NCI-H2171 (cell line): ENCODE measurements around the gene MACROH2A1.

Experiments used
- DNase-seq: peaks from one replicate; lab custom pipeline; 2025; lab: John Stamatoyannopoulos, UW

The MACROH2A1 gene

DNA sequence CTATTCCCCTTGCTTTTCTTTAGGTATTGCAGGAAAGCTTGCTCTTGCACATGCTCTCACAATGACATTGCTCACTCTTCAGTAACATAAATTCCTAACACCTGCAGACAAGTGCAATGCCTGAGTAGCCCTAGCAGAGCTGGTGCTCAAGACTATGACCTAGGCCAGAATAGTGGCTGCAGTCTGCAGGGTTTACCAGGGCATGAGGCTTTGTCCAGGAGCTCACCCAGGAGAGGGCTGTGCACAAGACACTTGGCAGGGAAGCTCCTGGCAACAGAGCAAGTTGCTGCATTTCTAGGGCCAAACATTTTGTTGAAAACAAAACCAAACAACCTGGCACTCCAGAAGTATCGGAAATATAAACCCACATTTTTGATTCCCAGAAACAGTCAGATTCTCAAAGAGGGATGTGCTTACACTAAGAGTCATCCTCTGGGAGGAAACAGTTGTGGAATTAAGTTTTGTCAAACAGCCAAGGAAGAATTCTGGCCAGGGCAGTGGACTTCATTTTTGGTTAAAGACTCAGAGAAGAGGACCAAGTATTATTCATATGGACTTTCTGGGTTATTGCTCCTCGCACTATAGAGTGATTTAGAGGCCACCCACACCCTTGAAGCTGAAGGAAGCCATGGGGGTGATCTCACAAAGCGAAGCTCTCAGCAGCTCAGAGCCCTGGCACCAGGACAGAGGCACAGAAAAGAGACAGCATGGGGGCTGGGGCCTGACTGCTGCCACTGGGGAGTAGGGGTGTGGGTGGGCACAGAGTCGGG is 44.9 kb downstream of the MACROH2A1 start:
- DNase-seq, result no peak

- DNase-seq, result no peak
Observed at GRCh38 chr5:135350536-135350935, 48.5 kb downstream of the MACROH2A1 start.

DNA sequence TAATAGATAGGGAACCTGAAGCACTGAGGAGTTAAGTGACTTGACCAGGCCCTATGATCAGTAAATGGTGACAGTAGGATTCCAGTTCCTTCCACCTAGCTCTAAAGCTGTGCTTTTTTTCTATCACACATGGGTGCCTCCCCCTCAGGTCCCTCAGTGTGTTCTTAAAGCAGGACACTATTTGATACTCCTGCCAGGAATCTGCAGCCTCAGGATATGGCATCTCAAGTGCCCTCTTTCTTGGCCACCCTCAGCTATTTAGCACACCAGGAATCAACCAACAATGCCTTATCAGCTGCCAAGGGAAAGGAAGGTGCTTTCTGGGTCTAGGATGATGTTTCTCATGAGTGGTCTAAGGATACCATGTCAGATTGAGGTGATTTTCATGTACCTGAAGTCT is 49.1 kb downstream of the MACROH2A1 start:
- DNase-seq, result no peak

- no peak for DNase-seq
Observed at GRCh38 chr5:135349451-135349850, 49.6 kb downstream of the MACROH2A1 start.

DNA sequence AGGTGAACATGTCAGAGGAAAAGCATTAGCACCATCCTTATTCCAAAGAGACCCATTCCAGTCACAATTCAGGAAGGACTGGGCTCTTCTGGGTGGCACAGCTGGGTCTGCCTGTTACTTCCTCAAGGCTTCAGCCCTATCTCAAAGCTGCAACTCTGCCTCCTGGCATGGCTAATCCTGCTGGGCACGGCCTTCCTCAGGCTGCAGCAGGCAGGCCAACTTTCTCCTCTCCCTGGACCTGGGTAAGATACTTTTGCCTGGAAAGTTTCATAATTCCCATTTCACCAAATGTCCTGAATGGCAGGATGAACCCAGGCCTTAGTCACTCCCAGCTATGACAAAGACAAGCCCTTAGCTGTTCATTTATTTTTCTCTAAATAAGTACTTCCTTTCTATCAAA is 50.1 kb downstream of the MACROH2A1 start:
- DNase-seq, result no peak

- DNase-seq, result no peak
Observed at GRCh38 chr5:135347392-135347791, 51.6 kb downstream of the MACROH2A1 start.

- no peak for DNase-seq
Observed at GRCh38 chr5:135345956-135346731, 52.9 kb downstream of the MACROH2A1 start.

DNA sequence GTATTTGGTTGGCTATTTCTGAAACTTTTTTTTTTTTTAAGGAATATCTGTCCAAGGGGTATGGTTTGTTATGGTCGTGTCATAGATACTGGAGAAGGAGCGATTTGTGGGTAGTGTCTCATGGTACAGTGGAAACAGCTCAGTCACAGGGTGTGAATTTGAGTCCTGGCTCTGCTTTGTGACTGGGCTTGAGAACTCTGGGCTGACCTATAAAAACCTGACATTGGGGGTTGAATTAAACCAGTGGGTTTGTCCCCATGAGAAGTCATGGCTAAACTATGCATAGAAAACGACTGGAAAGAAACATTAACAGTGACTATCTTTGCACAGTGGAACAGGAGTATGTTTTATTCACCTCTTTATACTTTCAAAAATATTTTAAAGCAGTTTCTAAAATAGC is 54.7 kb downstream of the MACROH2A1 start:
- DNase-seq, result no peak

DNA sequence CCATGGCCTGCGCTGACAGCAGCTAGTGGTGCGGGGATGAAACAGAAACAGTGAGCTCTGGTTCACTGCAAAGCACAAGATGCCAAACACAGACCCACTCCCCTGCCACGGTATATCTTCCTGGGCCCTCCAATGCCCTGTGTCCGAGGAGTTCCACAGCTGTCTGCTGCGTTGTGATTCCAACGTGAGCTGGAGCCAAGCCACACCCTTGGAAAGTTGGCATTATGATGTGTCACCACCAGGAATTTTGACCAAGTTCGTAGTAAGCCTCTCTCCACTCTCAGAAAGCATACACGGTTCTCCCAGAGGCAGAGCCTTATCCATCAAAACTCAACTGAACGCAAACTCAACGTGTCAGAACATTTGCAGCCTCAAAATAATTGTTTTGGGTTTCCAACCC is 55.6 kb downstream of the MACROH2A1 start:
- DNase-seq, result no peak

DNA sequence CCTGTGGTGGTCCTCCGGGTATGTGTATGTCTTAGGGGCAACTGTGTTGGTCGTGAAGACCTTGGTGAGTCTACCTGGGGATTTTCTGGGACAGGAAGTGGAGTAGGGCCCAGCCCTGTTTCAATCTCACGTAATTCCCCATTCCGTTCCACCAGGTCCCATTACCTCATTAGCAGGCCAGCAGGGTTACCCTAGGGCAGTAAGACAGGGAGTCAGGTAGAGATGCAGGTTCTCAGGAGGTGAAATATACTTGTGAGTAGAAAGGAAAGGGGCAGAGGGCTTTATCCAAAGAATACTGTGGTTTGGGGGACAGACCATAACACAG is 56.5 kb downstream of the MACROH2A1 start:
- DNase-seq, result no peak

GRCh38 chr5:135341696-135342550 is 57.1 kb downstream of the MACROH2A1 start:
- no peak for DNase-seq

DNA sequence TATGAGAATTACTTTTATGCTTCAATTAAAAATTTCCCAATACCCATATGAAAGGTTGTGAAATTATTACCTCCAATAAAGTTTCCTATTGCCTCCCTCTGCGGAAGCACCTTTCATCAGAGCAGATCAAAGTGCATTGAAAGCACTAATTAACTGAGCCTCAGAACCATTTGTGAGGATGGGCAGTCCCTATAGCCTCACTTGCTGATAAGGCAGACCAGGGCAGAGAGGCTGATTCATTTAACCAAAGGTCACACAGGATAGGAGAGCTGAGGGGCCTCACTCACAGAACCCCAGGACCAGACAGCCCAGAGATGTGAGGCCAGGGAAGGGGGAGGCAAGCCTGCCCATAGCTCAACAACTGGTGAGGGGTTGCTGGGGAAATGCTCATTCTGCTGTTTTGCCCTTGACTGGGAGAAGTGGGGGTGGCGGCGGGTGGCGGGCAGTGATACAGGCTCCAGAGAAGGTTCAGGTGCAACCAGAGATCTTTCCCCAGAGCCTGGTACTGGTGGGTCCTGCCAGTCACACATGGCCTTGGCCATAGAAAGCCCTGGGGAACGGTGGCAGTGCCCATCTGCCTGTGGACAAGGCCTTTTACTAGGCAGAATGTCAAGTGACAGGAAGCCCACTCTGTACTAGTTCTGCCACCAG is 57.9 kb downstream of the MACROH2A1 start:
- no peak for DNase-seq

- DNase-seq, result no peak
Observed at GRCh38 chr5:135340568-135340967, 58.5 kb downstream of the MACROH2A1 start.

DNA sequence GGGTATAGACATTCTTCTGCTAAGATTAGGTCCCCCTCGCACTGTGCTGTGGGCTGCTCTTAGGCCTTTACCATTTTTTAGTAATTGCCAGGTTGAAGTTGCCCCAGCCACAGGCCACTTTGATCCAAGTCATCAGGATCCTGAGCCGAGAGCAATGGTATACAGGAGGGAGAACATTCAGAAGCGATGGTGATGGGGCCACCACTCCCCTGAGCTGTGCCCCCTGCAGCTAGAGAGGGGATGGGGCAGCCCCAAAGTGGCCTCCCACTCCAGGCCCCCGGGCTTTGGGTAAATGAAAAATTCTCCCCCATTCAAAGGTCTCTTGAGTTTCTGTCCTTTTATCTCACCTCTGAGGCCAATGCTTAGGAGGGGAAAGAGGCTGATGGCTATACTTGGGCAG is 59.4 kb downstream of the MACROH2A1 start:
- DNase-seq, result no peak

DNA sequence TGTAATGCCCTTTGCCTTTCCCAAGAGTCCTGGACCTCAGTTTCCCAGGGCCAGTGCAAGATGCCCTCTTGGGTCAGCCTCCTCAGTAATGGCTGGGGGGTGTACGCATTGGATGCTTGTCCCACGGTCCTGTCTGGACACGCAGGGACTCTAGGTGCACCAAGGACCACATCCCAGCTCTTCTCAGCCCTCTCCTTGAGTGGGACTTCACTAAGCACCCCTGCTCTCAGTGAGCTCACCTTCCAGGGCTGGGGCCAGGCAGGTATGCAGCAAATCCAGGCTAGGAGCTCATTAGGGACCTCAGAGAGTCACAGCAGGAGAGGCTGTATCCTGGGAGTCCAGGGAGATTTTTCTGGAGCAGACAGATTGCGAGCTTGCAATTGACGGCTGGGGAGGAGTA is 59.8 kb downstream of the MACROH2A1 start:
- DNase-seq, result no peak

GRCh38 chr5:135337064-135337463 is 62.0 kb downstream of the MACROH2A1 start:
- no peak for DNase-seq

GRCh38 chr5:135335031-135335828 is 63.8 kb downstream of the MACROH2A1 start:
- DNase-seq, result no peak

DNA sequence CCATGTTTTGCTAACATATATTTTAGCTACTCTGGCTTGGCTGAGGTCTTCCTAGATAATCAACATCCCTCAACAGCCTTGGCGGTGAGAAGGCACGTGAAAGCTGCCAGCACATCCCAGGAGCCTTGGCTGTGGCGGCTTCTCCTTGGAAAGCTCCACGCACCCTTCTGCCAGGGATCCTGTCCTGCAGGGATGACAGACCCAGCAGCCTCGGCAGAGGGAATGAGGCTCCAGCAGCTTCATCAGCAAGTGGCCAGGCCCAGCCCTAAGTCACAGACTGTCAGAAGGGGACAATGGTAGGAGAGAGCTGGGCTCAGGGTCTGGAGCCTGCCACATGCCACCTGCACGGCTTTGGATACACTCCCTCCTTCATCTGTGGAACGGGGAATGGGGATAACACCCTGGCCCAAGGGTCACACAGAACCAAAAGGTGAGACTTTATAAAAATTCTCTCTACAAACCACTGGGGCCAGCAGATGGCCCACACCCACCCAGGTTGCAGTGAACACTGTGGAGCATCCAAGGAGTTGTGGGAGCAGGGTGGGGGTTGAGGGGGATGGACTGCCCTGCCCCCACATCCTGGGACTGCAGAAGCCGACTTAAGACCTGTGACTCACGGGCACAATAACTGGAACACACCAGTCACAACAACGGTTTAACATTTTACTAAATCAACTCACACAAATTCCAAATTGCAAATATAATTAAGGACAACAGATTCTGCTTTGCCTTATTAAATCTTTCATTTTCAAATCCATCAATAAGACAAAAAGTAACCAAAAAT is 65.1 kb downstream of the MACROH2A1 start:
- no peak for DNase-seq

DNA sequence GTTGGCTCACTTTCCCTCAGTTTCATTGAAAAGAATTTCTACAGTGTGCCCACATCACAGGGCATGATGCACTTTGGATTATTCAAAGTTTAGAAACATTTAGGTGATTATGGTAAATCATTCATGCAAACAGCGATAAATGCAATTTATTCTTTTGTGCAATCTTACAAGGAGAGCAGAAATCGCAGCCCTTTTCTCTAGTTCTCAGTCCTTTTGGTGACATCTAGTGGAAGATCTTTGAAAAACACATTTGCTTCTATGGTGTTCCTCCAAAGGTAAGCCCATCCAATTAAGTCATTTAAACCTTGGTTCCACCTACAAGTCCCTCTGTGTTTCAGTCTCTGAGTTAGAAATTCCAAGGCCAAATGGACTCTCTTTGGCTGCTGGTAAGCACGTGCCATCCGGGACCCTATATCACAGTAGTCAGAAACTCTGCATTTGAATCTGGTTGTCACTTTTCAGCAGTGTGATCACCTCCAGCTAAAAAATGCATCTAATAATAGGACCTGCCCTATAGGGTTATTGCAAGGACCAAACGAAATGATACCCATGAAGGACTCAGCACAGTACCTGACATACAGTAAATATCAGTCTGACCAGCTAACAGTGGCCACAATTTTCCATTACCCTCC is 66.4 kb downstream of the MACROH2A1 start:
- DNase-seq, result no peak

GRCh38 chr5:135331612-135332011 is 67.4 kb downstream of the MACROH2A1 start:
- DNase-seq, result no peak
